IPS-15b (cell line): ENCODE measurements around the gene HEATR3.
"Not testable (repeated sequence)": the region's sequence is repeated elsewhere in the genome, so short reads cannot be mapped to it uniquely, and the experiment has no call there.

Experiments used
- H3K27me3 ChIP-seq: one replicate; pipeline ENCODE4 v1.6.1; 2013; ENCODE audit warnings: low read length; ENCODE audit not compliant: control insufficient read depth, insufficient read depth
- H3K36me3 ChIP-seq: one replicate; pipeline ENCODE4 v1.6.1; 2013; ENCODE audit warnings: low read length; ENCODE audit not compliant: control insufficient read depth, insufficient read depth
- H3K4me1 ChIP-seq: one replicate; pipeline ENCODE4 v1.6.1; 2013; ENCODE audit warnings: mild to moderate bottlenecking, low read length; ENCODE audit not compliant: control insufficient read depth, insufficient read depth
- H3K4me3 ChIP-seq: one replicate; pipeline ENCODE4 v1.5.1; 2013; ENCODE audit warnings: low read depth, low read length
- H3K9ac ChIP-seq: one replicate; pipeline ENCODE4 v1.6.1; 2013; ENCODE audit warnings: low read depth, mild to moderate bottlenecking, low read length
- H3K9me3 ChIP-seq: one replicate; pipeline ENCODE4 v1.6.1; 2013; ENCODE audit warnings: mild to moderate bottlenecking, low read length; ENCODE audit not compliant: control insufficient read depth, insufficient read depth

The HEATR3 gene

DNA sequence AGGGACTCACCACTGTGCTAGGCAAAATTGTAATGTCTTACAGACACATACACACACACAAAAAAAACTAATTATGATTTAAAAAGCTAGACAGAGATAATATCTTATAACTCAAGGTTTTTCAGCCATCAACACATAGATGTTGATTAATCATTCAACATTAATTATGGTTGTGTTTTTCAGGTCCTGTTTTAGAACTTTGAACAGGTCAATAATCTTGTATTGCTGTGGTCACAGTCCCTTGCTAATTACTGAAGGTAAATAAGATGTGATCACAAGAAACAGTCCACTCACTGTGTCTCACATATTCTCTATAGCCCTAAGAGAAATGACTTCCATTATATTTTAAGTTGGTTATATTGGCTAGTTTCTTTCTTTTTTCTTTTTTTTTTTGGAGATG lies 54.9 kb downstream of the HEATR3 start:
- no peaks in the 10 kb centered on the region for H3K36me3 ChIP-seq
- H3K4me1 ChIP-seq, result peaks cover 5% of the 10 kb centered on the region
- H3K27me3 ChIP-seq, result no peaks in the 10 kb centered on the region
- H3K9ac ChIP-seq, result no peak overlapping the region
- H3K4me3 ChIP-seq, result no peak overlapping the region
- no peaks in the 10 kb centered on the region for H3K9me3 ChIP-seq

DNA sequence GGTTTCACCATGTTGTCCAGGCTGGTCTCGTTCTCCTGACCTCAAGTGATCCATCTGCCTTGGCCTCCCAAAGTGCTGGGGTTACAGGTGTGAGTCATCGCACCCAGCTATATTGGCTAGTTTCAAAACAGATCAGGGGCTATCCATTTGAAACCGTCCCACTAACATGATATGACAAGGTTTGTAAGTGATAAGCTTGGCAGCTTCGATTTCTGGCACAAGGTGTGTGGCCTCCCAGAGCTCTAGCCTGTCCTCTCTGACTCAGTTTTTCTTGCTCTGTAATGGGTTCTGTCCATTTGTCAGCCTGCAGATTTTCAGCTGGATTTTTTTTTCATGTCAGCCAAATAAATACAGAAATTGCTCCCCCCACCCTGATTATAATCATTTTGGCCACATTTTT lies 55.5 kb downstream of the HEATR3 start:
- no peaks in the 10 kb centered on the region for H3K9me3 ChIP-seq
- no peaks in the 10 kb centered on the region for H3K27me3 ChIP-seq
- H3K4me3 ChIP-seq, result no peak overlapping the region
- H3K9ac ChIP-seq, result no peak overlapping the region
- H3K36me3 ChIP-seq, result no peaks in the 10 kb centered on the region
- H3K4me1 ChIP-seq, result peaks cover 5% of the 10 kb centered on the region

DNA sequence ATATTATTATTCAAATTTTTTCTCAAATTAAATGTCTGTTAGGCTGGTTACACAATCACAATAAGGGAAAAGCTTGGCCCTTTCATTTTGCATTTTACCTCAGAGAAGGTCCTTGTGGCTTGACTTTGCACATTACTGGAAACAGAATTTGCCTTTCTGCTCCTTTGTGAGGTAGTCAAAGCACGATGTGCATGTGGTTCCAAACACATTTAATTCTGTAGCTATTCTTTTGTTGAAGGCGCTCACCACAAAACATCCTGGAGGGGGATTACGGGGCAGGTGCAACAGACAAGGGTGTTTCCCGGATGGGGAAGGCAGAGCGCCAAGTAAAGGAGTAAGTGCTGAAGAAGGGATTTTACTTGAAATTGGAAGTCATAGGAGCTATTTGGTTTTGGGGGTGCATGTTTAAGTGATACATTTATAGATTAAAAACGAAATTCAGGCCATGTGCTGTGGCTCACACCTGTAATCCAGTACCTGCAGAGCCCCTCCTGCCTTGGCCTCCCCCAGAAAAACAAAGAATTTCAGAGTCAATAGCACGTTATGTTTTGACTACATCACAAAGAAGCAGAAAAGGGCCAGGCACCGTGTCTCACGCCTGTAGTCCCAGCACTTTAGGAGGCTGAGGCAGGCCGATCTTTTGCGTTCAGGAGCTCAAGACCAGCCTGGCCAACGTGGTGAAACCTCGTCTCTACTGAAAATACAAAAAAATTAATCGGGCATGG lies 56.1 kb downstream of the HEATR3 start:
- Histone ChIP-seq H3K4me1 (peaks cover 5% of the 10 kb centered on the region), H3K27me3 (no peaks in the 10 kb centered on the region), H3K9ac (no peak overlapping the region), H3K4me3 (no peak overlapping the region), H3K9me3 (no peaks in the 10 kb centered on the region), H3K36me3 (no peaks in the 10 kb centered on the region)

DNA sequence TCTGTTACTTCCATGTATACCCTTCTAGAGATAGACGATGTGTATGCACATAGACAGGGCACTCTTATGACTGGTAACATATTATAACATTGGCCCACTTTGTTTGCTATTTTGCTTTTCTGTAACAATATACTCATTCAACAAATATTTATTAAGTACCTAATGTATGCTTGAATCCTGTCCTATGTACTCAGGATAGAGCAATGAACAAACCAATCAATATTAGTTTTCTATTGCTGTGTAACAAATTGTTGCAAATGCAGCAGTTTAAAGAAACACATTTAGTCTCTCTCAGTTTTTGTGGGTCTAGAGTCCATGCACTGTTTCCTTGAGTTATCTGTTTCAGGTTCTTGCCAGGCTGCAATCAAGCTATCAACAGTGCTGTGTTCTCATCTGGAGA lies 57.6 kb downstream of the HEATR3 start:
- H3K4me3 ChIP-seq, result no peak overlapping the region
- H3K4me1 ChIP-seq, result peaks cover 5% of the 10 kb centered on the region
- H3K9ac ChIP-seq, result no peak overlapping the region
- no peaks in the 10 kb centered on the region for H3K9me3 ChIP-seq
- no peaks in the 10 kb centered on the region for H3K27me3 ChIP-seq
- H3K36me3 ChIP-seq, result no peaks in the 10 kb centered on the region

DNA sequence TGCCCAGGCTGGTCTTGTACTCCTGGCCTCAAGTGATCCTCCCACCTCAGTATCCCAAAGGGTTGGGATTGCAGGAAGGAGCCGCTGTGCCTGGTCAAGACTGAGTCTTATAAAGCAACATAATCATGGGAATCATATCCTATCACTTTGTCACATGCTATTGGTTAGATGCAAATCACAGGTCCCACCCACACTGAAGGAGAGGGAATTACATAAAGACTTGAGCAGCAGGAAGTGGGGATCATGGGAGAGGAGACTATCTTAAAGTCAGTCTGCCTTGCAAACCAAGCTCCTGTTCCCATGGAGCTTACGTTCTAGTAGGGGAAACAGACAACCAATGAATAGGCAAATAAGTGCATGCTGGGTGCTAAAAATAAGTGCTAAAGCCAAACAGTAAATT lies 59.0 kb downstream of the HEATR3 start:
- Histone ChIP-seq H3K4me3 (no peak overlapping the region), H3K9me3 (no peaks in the 10 kb centered on the region), H3K4me1 (peaks cover 5% of the 10 kb centered on the region), H3K27me3 (no peaks in the 10 kb centered on the region), H3K9ac (no peak overlapping the region), H3K36me3 (no peaks in the 10 kb centered on the region)

DNA sequence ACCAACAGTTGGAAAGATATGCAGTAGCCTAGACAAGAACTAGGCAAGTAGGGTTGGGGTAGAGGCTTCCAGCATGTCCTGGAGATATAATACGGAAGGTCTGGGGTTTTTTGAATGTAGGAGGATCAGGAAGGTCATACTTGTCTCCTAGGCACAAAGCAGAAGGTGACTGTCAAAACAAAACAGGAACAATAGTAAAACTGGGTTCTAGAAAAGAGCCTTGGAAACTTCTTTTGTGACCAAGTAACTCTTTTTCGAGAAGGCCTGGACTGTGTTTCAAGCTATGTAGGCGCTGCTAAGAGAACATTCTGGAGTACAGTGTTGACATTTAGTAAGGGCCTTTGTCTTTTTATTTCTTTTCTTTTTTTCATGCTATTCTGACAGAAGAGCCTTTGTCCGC lies 60.4 kb downstream of the HEATR3 start:
- H3K4me1 ChIP-seq, result peaks cover 5% of the 10 kb centered on the region
- no peaks in the 10 kb centered on the region for H3K36me3 ChIP-seq
- no peak overlapping the region for H3K4me3 ChIP-seq
- H3K9ac ChIP-seq, result no peak overlapping the region
- no peaks in the 10 kb centered on the region for H3K27me3 ChIP-seq
- H3K9me3 ChIP-seq, result no peaks in the 10 kb centered on the region

DNA sequence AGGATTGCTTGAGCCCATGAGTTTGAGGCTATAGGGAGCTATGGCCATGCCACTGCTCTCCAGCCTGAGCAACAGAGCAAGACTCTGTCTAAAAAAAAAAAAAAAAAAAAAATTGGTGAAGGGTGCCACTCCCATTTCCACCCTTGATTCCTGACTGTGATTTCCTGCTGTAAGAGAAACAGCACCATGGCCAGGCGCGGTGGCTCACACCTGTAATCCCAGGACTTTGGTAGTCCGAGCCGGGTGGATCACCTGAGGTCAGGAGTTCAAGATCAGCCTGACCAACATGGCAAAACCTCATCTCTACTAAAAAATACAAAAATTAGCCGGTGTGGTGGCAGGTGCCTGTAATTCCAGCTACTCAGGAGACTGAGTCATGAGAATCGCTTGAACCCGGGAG lies 66.8 kb downstream of the HEATR3 start:
- H3K27me3 ChIP-seq, H3K36me3 ChIP-seq, H3K9ac ChIP-seq, H3K4me1 ChIP-seq, H3K4me3 ChIP-seq, H3K9me3 ChIP-seq: not testable (repeated sequence)

DNA sequence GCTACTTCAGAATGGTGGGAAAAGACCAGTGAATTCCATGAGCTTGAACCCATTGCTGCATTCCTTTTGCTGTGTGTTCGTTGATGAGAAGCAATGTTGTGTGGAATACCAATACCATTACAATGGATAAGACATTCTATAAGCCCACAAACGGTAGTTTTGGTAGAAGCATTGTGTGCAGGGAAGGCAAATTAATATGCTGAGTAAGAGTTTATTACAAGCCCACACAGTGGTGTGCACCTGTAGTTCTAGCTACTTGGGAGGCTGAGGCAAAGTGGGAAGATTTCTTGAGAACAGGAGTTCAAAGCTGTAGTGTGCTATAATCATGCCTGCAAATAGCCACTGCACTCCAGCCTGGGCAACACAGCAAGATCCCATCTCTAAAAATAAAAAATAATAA lies 67.4 kb downstream of the HEATR3 start:
- Histone ChIP-seq H3K36me3 (no peaks in the 10 kb centered on the region), H3K9ac (no peak overlapping the region), H3K4me1 (no peaks in the 10 kb centered on the region), H3K4me3 (no peak overlapping the region), H3K9me3 (no peaks in the 10 kb centered on the region), H3K27me3 (no peaks in the 10 kb centered on the region)

DNA sequence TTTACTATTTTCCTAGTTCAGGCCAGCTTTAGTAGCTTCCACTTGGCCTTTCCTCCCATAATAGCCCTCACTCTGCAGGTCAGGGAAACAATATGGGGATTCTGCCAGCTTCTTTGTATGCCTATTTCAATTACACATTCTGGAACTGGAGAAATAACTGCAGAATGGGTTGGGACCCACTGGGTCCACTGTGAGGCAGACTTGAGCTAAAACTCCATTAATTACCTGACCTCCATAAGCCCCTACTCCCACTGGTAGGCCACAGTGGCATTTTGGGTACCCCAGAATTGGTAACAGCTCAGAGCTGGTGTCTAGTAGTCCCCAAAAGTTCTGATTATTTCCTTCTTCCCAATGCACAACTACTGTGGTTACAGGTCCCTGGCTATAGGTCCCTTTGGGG lies 70.6 kb downstream of the HEATR3 start:
- Histone ChIP-seq H3K9ac (no peak overlapping the region), H3K4me1 (no peaks in the 10 kb centered on the region), H3K36me3 (no peaks in the 10 kb centered on the region), H3K4me3 (no peak overlapping the region), H3K9me3 (no peaks in the 10 kb centered on the region), H3K27me3 (no peaks in the 10 kb centered on the region)

DNA sequence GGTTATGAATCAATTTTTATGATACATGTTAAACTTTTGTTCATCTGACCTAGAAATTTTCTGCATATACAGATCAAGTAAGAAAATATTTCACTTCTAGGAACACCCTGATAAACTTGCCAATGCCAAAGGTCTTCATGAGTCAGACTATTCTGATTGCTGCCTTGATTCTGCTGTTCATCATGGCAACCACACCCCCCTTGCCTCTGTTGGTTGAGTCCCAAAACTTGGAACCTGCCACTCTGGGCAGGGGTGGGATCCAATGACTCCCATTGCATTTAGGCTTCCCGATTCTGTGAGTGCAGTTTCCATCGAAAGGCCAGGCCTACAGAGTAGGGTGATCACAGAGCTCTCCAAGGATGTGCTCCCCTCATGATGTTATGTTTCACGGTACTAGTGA lies 71.5 kb downstream of the HEATR3 start:
- H3K36me3 ChIP-seq, result no peaks in the 10 kb centered on the region
- no peaks in the 10 kb centered on the region for H3K27me3 ChIP-seq
- no peaks in the 10 kb centered on the region for H3K4me1 ChIP-seq
- H3K9ac ChIP-seq, result no peak overlapping the region
- H3K4me3 ChIP-seq, result no peak overlapping the region
- no peaks in the 10 kb centered on the region for H3K9me3 ChIP-seq

DNA sequence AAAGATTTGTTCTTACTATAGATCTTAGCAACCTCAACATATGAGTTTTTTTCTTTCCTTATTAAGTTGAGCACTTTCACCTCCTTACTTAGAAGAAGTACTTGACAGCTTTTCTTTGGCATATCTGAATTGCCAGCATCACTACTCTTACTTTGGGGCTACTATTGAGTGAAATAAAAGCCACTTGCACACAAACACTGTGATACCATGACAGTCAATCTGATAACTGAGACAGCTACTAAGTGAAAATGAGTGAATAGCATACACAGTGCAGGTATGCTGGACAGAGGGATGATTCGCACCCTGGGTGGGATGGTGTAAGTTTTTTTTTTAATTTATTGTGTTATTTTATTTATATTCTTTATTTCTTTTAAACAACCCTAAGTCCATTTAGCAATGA lies 73.8 kb downstream of the HEATR3 start:
- Histone ChIP-seq H3K4me1 (no peaks in the 10 kb centered on the region), H3K4me3 (no peak overlapping the region), H3K27me3 (no peaks in the 10 kb centered on the region), H3K9ac (no peak overlapping the region), H3K36me3 (no peaks in the 10 kb centered on the region), H3K9me3 (no peaks in the 10 kb centered on the region)

DNA sequence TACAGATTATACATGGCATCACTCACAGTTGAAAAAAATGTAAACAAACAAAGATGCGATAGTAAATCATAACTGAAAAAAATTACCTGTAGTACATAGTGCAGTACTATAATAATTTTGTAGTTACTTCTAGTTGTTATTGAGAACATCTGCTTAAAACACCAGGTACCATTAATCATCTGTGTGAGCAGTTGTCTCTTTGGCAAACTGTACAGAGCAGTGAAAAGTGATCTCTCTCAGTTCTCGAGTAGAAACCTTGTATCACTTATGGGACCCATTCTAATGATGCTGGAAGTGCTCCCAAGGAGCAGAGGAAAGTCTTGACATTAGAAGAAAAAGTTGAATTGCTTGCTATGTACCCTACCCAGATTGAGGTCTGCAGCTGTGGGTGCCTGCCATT lies 78.4 kb downstream of the HEATR3 start:
- H3K9ac ChIP-seq, result no peak overlapping the region
- H3K4me3 ChIP-seq, result no peak overlapping the region
- H3K9me3 ChIP-seq, result no peaks in the 10 kb centered on the region
- H3K36me3 ChIP-seq, result no peaks in the 10 kb centered on the region
- no peaks in the 10 kb centered on the region for H3K4me1 ChIP-seq
- H3K27me3 ChIP-seq, result no peaks in the 10 kb centered on the region
